Caco-2 (cell line): Measurements from ENCODE around the gene TPCN1. TPM values are rescaled to one million over a fixed set of nuclear protein-coding genes. Genes with fewer than 3 reads are reported as not detected.

ENCODE experiments used
- BruUV-seq: library from RNA; stranded (reverse); fragments of 400-500 nt; replicated peaks from 2 replicates; lab custom pipeline; 2021; lab: Mats Ljungman, UMichigan
- CTCF ChIA-PET: fragments of 300-600 bp; sonication (Branson Sonifier 250); formaldehyde crosslinking; loops from one replicate; lab custom pipeline; 2022; ENCODE audit warnings: antibody characterized with exemption; lab: Charles Lee
- POLR2A ChIA-PET: fragments of 300-600 bp; sonication (Branson Sonifier 250); formaldehyde crosslinking; loops from one replicate; lab custom pipeline; 2022; ENCODE audit warnings: antibody characterized with exemption; lab: Charles Lee
- DNase-seq, 2 experiments: peaks; one replicate each; pipeline versions ENCODE4 v3.0.0 to v3.0.0-alpha.2; 2020 to 2022
- H3K27me3 ChIP-seq: replicated peaks from 2 replicates; pipeline ENCODE4 v1.6.0; 2011; ENCODE audit warnings: low read length; ENCODE audit not compliant: control insufficient read depth, insufficient read depth
- H3K36me3 ChIP-seq: 2 replicates; pipeline ENCODE4 v1.5.1; 2011; ENCODE audit warnings: low read length; ENCODE audit not compliant: control insufficient read depth, insufficient read depth
- H3K4me1 ChIP-seq: fragments of 250-450 bp; sonication (Bioruptor Pico); 2 replicates; pipeline ENCODE4 v1.5.1; 2020; ENCODE audit warnings: mild to moderate bottlenecking
- H3K4me3 ChIP-seq: 2 replicates; pipeline ENCODE4 v1.5.1; 2011; ENCODE audit warnings: low read depth, mild to moderate bottlenecking, control low read depth, low read length
- H3K9me3 ChIP-seq: fragments of 250-450 bp; sonication (Bioruptor Pico); 2 replicates; pipeline ENCODE4 v1.5.1; 2020; ENCODE audit warnings: mild to moderate bottlenecking, moderate library complexity
- H3K27ac Mint-ChIP-seq: one replicate; pipeline ENCODE4 v1.8.0; 2022; ENCODE audit warnings: mixed read lengths; ENCODE audit not compliant: unreplicated experiment
- H3K27me3 Mint-ChIP-seq: one replicate; pipeline ENCODE4 v1.8.0; 2022; ENCODE audit warnings: mixed read lengths; ENCODE audit not compliant: insufficient read depth, unreplicated experiment
- H3K36me3 Mint-ChIP-seq: one replicate; pipeline ENCODE4 v1.8.0; 2022; ENCODE audit warnings: mild to moderate bottlenecking, mixed read lengths; ENCODE audit not compliant: insufficient read depth, unreplicated experiment
- H3K4me1 Mint-ChIP-seq: one replicate; pipeline ENCODE4 v1.8.0; 2022; ENCODE audit warnings: low read depth, mixed read lengths; ENCODE audit not compliant: unreplicated experiment
- H3K4me3 Mint-ChIP-seq: one replicate; pipeline ENCODE4 v1.8.0; 2022; ENCODE audit warnings: mild to moderate bottlenecking, moderate library complexity, mixed read lengths; ENCODE audit not compliant: unreplicated experiment
- H3K9me3 Mint-ChIP-seq: one replicate; pipeline ENCODE4 v1.8.0; 2022; ENCODE audit warnings: mixed read lengths; ENCODE audit not compliant: unreplicated experiment
- intact Hi-C: fragments of 100-400 bp; cut with micrococcal nuclease; formaldehyde crosslinking; loops from one replicate; pipeline ENCODE4 v1.10.0; 2022; ENCODE audit not compliant: unreplicated experiment
- total RNA-seq: library from RNA; stranded (reverse); gene quantifications from 2 replicates; pipeline ENCODE4 v1.2.3, GENCODE V29; 2022
- TF ChIP-seq, protein P1 (sequence below), 2 experiments: fragments of 200-600 bp in 1 of 2; IDR thresholded peaks; 1 replicate in 1 of 2; 2 replicates in 1 of 2; pipeline versions ENCODE4 v1.5.1 to v1.8.0; 2011 to 2022; ENCODE audit warnings: antibody characterized with exemption in 1 of 2, control low read depth in 1 of 2, inconsistent platforms in 1 of 2, low read depth in 1 of 2, low read length in 1 of 2, mild to moderate bottlenecking in 1 of 2, moderate library complexity in 1 of 2; ENCODE audit not compliant: insufficient read depth in 1 of 2, severe bottlenecking in 1 of 2, unreplicated experiment in 1 of 2

TPCN1 gene
- total RNA-seq, 1 experiment from 2014 or later, result 54.4 TPM

DNA sequence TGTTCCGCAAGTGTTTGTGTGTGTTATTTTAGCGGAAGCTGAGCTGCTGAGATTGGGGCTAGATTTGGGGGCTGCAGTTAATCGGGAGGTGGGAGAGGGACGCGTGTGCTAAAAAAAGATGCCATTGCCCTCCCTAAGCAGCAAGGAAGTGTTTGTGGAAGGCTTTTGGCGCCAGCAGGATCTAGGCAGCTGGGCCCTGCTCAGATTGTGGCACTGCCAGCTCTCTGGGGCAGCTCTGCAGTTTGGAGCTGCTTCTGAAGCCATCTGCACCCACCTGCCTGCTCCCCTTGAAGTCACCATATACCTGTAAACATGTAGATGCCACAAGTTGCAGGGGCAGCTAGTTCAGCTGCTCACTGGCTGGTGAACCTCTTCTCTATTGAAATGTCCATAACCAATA lies 28.8 kb downstream of the TPCN1 start:
- TF ChIP-seq, protein P1, sequence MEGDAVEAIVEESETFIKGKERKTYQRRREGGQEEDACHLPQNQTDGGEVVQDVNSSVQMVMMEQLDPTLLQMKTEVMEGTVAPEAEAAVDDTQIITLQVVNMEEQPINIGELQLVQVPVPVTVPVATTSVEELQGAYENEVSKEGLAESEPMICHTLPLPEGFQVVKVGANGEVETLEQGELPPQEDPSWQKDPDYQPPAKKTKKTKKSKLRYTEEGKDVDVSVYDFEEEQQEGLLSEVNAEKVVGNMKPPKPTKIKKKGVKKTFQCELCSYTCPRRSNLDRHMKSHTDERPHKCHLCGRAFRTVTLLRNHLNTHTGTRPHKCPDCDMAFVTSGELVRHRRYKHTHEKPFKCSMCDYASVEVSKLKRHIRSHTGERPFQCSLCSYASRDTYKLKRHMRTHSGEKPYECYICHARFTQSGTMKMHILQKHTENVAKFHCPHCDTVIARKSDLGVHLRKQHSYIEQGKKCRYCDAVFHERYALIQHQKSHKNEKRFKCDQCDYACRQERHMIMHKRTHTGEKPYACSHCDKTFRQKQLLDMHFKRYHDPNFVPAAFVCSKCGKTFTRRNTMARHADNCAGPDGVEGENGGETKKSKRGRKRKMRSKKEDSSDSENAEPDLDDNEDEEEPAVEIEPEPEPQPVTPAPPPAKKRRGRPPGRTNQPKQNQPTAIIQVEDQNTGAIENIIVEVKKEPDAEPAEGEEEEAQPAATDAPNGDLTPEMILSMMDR (IDR thresholded peaks at IDR 0.05; ENCODE audit: insufficient read depth in 1 of 2, low read depth in 1 of 2, low read length in 1 of 2, severe bottlenecking in 1 of 2, unreplicated experiment in 1 of 2), result no peak
- BruUV-seq, result no TSS peak
- Histone ChIP-seq H3K27me3 (no peaks in the 10 kb centered on the region), H3K4me3 (no peak overlapping the region), H3K4me1 (peaks cover 27% of the 10 kb centered on the region), H3K9me3 (no peaks in the 10 kb centered on the region), H3K36me3 (peaks cover 3% of the 10 kb centered on the region)
- peaks cover 35% of the 10 kb centered on the region for H3K4me1 Mint-ChIP-seq
- ChIA-PET POLR2A (no interaction called here), CTCF (no interaction called here)
- no peaks in the 10 kb centered on the region for H3K27me3 Mint-ChIP-seq
- no peak for DNase-seq
- no peaks in the 10 kb centered on the region for H3K9me3 Mint-ChIP-seq
- peaks cover 35% of the 10 kb centered on the region for H3K36me3 Mint-ChIP-seq
- H3K4me3 Mint-ChIP-seq, result no peak overlapping the region
- no peak overlapping the region for H3K27ac Mint-ChIP-seq
- intact Hi-C loops, result no loop called here

- Mint-ChIP-seq H3K27me3 (no peaks in the 10 kb centered on the region), H3K36me3 (peaks cover 22% of the 10 kb centered on the region), H3K4me3 (no peak overlapping the region), H3K9me3 (no peaks in the 10 kb centered on the region), H3K4me1 (peaks cover 23% of the 10 kb centered on the region), H3K27ac (no peak overlapping the region)
- ChIA-PET CTCF (no interaction called here), POLR2A (no interaction called here)
- H3K9me3 ChIP-seq, result no peaks in the 10 kb centered on the region
- no peak for DNase-seq
- no peaks in the 10 kb centered on the region for H3K27me3 ChIP-seq
- H3K36me3 ChIP-seq, result peaks cover 3% of the 10 kb centered on the region
- no peak overlapping the region for H3K4me3 ChIP-seq
- TF ChIP-seq, protein P1 (IDR thresholded peaks at IDR 0.05; ENCODE audit: insufficient read depth in 1 of 2, low read depth in 1 of 2, low read length in 1 of 2, severe bottlenecking in 1 of 2, unreplicated experiment in 1 of 2), result no peak
- BruUV-seq, result no TSS peak
- intact Hi-C loops, result no loop called here
- peaks cover 20% of the 10 kb centered on the region for H3K4me1 ChIP-seq
These were observed 30.3 kb downstream of the TPCN1 start for GRCh38 chr12:113251404-113252070.

GRCh38 chr12:113252494-113252893 lies 31.2 kb downstream of the TPCN1 start:
- Histone ChIP-seq H3K4me1 (peaks cover 11% of the 10 kb centered on the region), H3K27me3 (no peaks in the 10 kb centered on the region), H3K4me3 (no peak overlapping the region), H3K9me3 (no peaks in the 10 kb centered on the region), H3K36me3 (peaks cover 1% of the 10 kb centered on the region; the same call in 1 of the 2 replicates)
- H3K27me3 Mint-ChIP-seq, result no peaks in the 10 kb centered on the region
- no peak for DNase-seq
- intact Hi-C loops, result no loop called here
- H3K4me3 Mint-ChIP-seq, result no peak overlapping the region
- H3K36me3 Mint-ChIP-seq, result peaks cover 17% of the 10 kb centered on the region
- no peak overlapping the region for H3K27ac Mint-ChIP-seq
- H3K4me1 Mint-ChIP-seq, result peaks cover 14% of the 10 kb centered on the region
- CTCF ChIA-PET, result no interaction called here
- no TSS peak for BruUV-seq
- TF ChIP-seq, protein P1 (IDR thresholded peaks at IDR 0.05; ENCODE audit: insufficient read depth in 1 of 2, low read depth in 1 of 2, low read length in 1 of 2, severe bottlenecking in 1 of 2, unreplicated experiment in 1 of 2), result no peak
- POLR2A ChIA-PET, result no interaction called here
- H3K9me3 Mint-ChIP-seq, result no peaks in the 10 kb centered on the region
